Left ventricle myocardium inferior (tissue), 1 donor: Measurements from ENCODE around the gene AKR1C8. TPM values are rescaled to one million over a fixed set of nuclear protein-coding genes. Genes with fewer than 3 reads are reported as not detected.
"Not testable (repeated sequence)": the region's sequence is repeated elsewhere in the genome, so short reads cannot be mapped to it uniquely, and the experiment has no call there.

Experiments used
- DNase-seq: peaks from one replicate; pipeline ENCODE4 v3.0.0-alpha.2; 2020
- H3K27ac ChIP-seq: fragments of 200-600 bp; replicated peaks from 2 replicates; pipeline ENCODE4 v1.8.0; 2021
- H3K27me3 ChIP-seq: fragments of 200-600 bp; 2 replicates; pipeline ENCODE4 v1.8.0; 2021; ENCODE audit warnings: low read depth
- H3K36me3 ChIP-seq: fragments of 200-600 bp; 2 replicates; pipeline ENCODE4 v1.8.0; 2021
- H3K4me1 ChIP-seq: fragments of 200-600 bp; 2 replicates; pipeline ENCODE4 v1.8.0; 2021
- H3K4me3 ChIP-seq: fragments of 200-600 bp; 2 replicates; pipeline ENCODE4 v1.8.0; 2021; ENCODE audit warnings: mild to moderate bottlenecking, moderate library complexity
- H3K9me3 ChIP-seq: fragments of 200-600 bp; replicated peaks from 2 replicates; pipeline ENCODE4 v1.8.0; 2021
- intact Hi-C: fragments of 100-400 bp; cut with micrococcal nuclease; formaldehyde crosslinking; loops from one replicate; pipeline ENCODE4 v1.11.0; 2022
- total RNA-seq: library from RNA; stranded (reverse); fragmentation: NEBNext Ultra II Directional; extraction: Animal tissue kit (Norgen Biotek cat#: 25700); gene quantifications from one replicate; pipeline ENCODE4 v1.2.1, GENCODE V29; 2021
- TF ChIP-seq, protein P1 (sequence below): fragments of 200-600 bp; IDR thresholded peaks from 2 replicates; pipeline ENCODE4 v1.8.0; 2021; ENCODE audit warnings: antibody characterized with exemption, mild to moderate bottlenecking, borderline replicate concordance
- donor health status: DM: no; HTN: yes; CAD: no; lungs with severe emphysema.

Gene AKR1C8
- total RNA-seq, 1 donor from 2014 or later: 0.22 TPM

DNA sequence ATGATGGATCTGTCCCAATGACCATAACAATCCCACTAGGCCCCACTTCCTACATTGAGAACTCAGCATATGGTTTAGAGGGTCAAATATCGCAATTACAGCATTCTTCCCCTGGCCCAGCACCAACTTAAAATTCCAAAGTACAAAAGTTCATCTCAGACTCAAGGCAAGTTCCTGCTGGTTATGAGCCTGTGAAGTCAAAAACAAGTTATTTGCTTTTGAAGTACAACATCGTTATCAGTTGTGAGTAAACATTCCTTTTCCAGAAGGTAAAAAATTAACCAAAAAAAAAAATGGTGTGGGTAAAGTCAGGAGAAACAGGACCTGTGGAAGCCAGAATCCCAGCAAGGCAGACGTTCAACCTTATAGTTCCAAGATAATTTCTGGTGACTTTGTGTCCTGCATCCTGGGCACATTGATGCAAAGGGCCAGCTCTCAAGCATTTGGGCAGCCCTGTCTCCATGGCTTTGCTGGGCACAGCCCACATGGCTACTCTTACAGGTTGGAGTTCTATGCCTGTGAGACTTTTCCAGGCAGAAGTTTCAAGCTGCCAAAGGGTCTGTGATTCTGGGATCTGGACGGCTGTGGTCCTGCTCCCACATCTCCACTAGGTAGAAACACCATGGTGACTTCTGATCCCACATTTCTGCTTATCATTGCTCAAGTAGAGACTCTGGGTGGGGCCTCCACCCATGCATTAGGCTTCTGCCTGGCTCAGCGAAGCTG is 37.5 kb downstream of the AKR1C8 start:
- no peaks in the 10 kb centered on the region for H3K4me1 ChIP-seq
- H3K27me3 ChIP-seq: no peaks in the 10 kb centered on the region
- intact Hi-C loops: no loop called here
- no peaks in the 10 kb centered on the region for H3K36me3 ChIP-seq
- no peak overlapping the region for H3K4me3 ChIP-seq
- H3K27ac ChIP-seq: no peak overlapping the region
- TF ChIP-seq, protein P1, sequence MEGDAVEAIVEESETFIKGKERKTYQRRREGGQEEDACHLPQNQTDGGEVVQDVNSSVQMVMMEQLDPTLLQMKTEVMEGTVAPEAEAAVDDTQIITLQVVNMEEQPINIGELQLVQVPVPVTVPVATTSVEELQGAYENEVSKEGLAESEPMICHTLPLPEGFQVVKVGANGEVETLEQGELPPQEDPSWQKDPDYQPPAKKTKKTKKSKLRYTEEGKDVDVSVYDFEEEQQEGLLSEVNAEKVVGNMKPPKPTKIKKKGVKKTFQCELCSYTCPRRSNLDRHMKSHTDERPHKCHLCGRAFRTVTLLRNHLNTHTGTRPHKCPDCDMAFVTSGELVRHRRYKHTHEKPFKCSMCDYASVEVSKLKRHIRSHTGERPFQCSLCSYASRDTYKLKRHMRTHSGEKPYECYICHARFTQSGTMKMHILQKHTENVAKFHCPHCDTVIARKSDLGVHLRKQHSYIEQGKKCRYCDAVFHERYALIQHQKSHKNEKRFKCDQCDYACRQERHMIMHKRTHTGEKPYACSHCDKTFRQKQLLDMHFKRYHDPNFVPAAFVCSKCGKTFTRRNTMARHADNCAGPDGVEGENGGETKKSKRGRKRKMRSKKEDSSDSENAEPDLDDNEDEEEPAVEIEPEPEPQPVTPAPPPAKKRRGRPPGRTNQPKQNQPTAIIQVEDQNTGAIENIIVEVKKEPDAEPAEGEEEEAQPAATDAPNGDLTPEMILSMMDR: no peak
- H3K9me3 ChIP-seq: peaks cover 31% of the 10 kb centered on the region
- no peak for DNase-seq

DNA sequence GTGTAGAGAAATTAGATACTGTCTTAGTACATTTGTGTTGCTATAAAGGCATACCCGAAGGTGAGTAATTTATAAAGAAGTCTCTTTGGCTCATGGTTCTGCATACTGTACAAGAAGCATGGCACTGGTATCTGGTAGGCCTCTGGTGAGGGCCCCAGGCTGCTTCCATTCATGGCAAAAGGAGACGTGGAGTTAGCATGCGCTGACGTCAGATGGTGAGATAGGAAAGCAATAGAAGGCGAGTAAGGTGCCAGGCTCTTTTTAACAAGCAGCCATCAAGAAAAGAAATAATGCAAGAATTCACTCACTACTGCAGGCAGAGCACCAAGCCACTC is 38.1 kb downstream of the AKR1C8 start:
- intact Hi-C loops: no loop called here
- H3K27me3 ChIP-seq: no peaks in the 10 kb centered on the region
- TF ChIP-seq, protein P1: no peak
- no peak overlapping the region for H3K27ac ChIP-seq
- peaks cover 31% of the 10 kb centered on the region for H3K9me3 ChIP-seq
- H3K4me1 ChIP-seq: no peaks in the 10 kb centered on the region
- DNase-seq: no peak
- H3K36me3 ChIP-seq: no peaks in the 10 kb centered on the region
- no peak overlapping the region for H3K4me3 ChIP-seq

DNA sequence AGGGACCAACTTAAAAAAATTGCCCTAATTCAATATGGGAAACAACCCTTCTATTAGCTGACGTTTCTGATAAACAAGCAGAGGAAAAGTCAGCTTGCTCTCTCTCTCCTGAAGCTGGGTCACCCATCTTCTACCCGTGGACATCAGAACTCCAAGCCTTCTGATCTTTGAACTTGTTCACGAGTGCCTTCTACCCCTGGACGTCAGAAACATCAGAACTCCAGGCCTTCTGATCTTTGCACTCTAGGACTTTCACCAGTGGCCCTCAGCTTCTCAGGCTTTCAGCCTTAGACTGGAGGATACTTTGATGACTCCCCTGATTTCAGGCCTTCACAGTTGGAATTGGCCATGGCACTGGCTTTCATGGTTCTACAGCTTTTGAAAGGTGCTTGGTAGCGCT is 41.8 kb downstream of the AKR1C8 start:
- Histone ChIP-seq H3K27ac (no peak overlapping the region), H3K9me3 (peaks cover 19% of the 10 kb centered on the region), H3K4me3 (no peak overlapping the region), H3K4me1 (no peaks in the 10 kb centered on the region), H3K27me3 (no peaks in the 10 kb centered on the region), H3K36me3 (no peaks in the 10 kb centered on the region)
- intact Hi-C loops: no loop called here
- no peak for DNase-seq
- TF ChIP-seq, protein P1: no peak

DNA sequence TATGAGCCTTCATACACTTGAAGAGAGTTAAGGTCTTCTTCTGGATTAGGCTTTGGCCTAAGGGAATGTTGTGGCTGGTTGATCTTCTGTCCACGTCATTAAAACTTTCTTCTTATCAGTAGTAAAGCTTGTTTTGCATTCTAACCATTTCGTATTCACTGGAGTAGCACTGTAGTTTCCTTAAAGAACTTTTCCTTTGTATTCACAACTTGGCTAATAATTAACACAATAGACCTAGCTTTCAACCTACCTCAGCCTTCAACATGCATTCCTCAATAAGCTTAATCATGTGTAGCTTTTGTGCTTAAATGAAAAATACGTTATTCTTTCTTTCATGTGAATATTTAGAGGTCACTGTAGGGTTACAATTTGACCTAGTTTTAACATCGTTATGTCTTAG is 42.8 kb downstream of the AKR1C8 start:
- Histone ChIP-seq H3K27me3 (no peaks in the 10 kb centered on the region), H3K9me3 (peaks cover 29% of the 10 kb centered on the region), H3K4me3 (no peak overlapping the region), H3K36me3 (no peaks in the 10 kb centered on the region), H3K4me1 (no peaks in the 10 kb centered on the region), H3K27ac (no peak overlapping the region)
- TF ChIP-seq, protein P1: no peak
- intact Hi-C loops: no loop called here
- no peak for DNase-seq

DNA sequence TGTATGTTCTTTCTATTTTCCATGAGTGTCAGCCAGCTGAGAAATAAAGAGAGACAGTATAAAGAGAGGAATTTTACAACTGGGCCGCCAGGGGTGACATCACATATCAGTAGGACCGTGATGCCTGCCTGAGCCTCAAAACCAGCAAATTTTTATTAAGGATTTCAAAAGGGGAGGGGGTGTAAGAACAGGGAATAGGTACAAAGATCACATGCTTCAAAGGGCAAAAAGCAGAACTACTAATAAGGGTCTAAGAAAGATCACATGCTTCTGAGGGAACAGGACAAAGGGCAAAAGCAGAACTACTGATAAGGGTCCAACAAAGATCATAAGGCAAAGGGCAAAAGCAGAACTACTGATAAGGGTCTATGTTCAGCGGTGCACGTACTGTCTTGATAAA is 47.3 kb downstream of the AKR1C8 start:
- H3K36me3 ChIP-seq, DNase-seq, H3K4me1 ChIP-seq, H3K27ac ChIP-seq, H3K4me3 ChIP-seq, intact Hi-C loops, H3K27me3 ChIP-seq: not testable (repeated sequence)
- peaks cover 54% of the 10 kb centered on the region for H3K9me3 ChIP-seq

DNA sequence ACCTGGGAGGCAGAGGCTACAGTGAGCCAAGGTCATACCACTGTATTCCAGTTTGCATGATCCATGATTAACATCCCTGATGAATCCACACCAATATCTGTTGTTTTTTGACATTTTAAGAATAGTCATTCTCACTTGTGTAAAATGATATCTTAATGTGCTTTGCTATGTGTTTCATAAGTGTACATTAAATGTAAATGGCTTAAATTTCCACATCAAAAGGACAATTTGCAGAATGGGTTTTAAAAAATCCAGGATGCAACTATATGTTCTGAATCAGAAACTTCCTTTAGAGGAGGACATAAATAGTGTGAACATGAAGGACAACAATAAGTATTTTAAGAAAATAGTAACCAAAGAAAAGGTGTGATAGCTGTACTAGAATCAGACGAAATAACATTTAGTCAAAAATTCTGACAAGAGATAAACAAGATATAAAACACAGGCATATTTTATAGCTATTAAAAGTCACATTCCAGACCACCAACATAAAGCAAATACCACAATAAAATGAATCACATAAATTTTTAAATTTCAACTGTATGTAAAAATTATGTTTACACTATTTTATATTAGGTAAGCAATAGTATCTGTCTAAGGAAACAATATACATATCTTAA is 48.4 kb downstream of the AKR1C8 start:
- Histone ChIP-seq H3K27me3 (no peaks in the 10 kb centered on the region), H3K4me1 (no peaks in the 10 kb centered on the region), H3K27ac (no peak overlapping the region), H3K9me3 (peaks cover 54% of the 10 kb centered on the region), H3K4me3 (no peak overlapping the region), H3K36me3 (no peaks in the 10 kb centered on the region)
- intact Hi-C loops: no loop called here
- DNase-seq: no peak
- TF ChIP-seq, protein P1: no peak
